ENCODE results near the gene RIC8A.
A peak's percentile ranks its signal among the peaks of the same experiment; 100 is the strongest.

RIC8A gene

DNA sequence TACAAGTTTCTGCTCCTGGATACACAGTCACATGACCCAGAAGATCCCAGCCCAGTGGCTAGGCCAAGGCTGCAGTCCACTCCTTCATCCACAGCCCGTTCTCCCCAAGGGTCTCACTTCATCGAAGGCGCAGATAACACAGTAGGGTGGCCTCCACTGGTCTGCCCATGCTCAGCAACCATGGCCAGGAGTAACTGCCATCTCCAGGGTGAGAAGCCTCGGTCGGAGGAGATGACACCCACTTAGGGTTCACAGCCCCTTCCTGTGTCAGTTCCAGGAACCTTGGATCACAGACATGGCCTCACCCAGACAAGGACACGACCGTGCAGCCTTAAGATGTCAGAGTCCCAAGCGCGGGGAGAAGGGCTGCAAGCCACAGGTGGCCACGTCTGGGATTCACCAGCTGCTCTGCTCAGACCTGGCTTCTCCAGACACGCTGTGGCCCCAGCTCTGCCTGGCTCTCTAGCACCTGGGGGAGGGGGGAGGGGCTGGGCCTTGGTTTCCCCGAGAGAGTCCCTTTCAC, 2.9 kb upstream of the RIC8A start:
- H3K4me3 Mint-ChIP-seq: peak overlapping the region; percentile 65 to 96 (median 76)
- no peaks in the 10 kb centered on the region for H3K27me3 Mint-ChIP-seq (ENCODE audit: low read depth)
- H3K36me3 Mint-ChIP-seq (ENCODE audit: low read depth): peaks cover 20% of the 10 kb centered on the region
- H3K4me1 Mint-ChIP-seq: peaks cover 22% of the 10 kb centered on the region
- TF ChIP-seq, protein P1, sequence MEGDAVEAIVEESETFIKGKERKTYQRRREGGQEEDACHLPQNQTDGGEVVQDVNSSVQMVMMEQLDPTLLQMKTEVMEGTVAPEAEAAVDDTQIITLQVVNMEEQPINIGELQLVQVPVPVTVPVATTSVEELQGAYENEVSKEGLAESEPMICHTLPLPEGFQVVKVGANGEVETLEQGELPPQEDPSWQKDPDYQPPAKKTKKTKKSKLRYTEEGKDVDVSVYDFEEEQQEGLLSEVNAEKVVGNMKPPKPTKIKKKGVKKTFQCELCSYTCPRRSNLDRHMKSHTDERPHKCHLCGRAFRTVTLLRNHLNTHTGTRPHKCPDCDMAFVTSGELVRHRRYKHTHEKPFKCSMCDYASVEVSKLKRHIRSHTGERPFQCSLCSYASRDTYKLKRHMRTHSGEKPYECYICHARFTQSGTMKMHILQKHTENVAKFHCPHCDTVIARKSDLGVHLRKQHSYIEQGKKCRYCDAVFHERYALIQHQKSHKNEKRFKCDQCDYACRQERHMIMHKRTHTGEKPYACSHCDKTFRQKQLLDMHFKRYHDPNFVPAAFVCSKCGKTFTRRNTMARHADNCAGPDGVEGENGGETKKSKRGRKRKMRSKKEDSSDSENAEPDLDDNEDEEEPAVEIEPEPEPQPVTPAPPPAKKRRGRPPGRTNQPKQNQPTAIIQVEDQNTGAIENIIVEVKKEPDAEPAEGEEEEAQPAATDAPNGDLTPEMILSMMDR (IDR thresholded peaks at IDR 0.05; ENCODE audit: unreplicated experiment in 3 of 3): no peak
- H3K27ac Mint-ChIP-seq: no peak overlapping the region
- no peaks in the 10 kb centered on the region for H3K9me3 Mint-ChIP-seq

DNA sequence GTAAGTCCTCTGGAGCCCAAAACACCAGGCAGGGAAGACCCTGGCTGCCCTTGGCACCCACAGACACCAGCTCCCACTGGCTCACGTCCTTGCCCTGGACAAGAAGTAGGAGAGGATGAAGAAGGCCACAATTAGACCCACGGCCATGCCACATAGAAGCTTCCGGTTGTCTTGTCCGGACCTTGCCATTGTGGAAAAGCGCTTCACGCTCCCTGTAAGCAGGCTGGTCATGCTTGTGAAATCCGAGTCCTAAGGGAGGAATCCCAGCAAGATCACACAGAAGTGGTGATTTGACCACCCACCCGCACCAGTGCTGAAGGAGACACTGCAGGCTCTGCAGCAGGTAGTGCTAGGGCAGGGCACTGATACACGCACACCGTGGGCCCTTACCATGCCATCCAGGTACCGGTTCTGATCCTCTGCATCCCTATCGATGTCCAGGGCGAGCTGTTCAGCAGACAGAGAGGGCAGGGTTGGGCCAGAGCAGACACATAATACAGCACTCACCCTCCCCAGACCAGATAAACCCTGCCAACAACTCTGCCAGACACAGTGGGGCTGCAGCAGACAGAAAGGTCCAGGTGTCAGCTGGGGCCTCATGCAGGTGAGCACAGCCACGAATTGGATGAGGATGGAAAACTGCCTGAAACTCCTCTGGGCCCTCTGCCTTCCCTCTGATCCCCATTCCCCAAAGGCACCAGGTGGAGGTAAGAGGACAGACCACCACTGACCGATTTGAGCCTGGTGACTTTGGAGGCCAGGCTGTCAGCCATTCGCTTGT, 2.1 kb upstream of the RIC8A start:
- H3K9me3 Mint-ChIP-seq: no peaks in the 10 kb centered on the region
- H3K4me3 Mint-ChIP-seq: peak overlapping the region; percentile 96 to 98 (median 96)
- H3K27ac Mint-ChIP-seq: peak overlapping the region in 1 of 3 experiments; percentile 96
- H3K36me3 Mint-ChIP-seq (ENCODE audit: low read depth): peaks cover 28% of the 10 kb centered on the region
- TF ChIP-seq, protein P1 (IDR thresholded peaks at IDR 0.05; ENCODE audit: unreplicated experiment in 3 of 3): no peak
- H3K27me3 Mint-ChIP-seq (ENCODE audit: low read depth): no peaks in the 10 kb centered on the region
- H3K4me1 Mint-ChIP-seq: peaks cover 29% of the 10 kb centered on the region

DNA sequence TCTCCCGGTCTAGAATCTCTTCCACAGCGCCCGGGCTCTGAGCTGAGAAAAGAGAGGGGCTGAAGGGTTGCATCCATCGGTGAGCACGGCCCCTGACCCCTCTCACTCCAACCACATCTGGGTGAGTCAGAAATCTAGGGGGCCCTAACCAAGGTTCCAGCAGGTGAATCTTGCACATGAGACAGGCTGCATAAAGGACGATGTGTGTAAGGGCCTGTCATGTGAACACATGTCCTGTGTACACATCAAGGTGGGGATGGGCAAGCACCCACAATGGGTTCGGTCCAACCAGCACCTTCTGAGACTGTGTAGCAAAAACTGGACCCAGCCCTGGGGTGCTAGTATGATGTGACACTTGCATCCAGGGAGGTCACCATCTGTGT, 1.5 kb upstream of the RIC8A start:
- Mint-ChIP-seq H3K9me3 (no peaks in the 10 kb centered on the region), H3K4me1 (peaks cover 29% of the 10 kb centered on the region), H3K27ac (peak overlapping the region; percentile 96 to 99 (median 98)), H3K4me3 (peak overlapping the region; percentile 96 to 98 (median 96)), H3K36me3 (ENCODE audit: low read depth) (peaks cover 25% of the 10 kb centered on the region), H3K27me3 (ENCODE audit: low read depth) (no peaks in the 10 kb centered on the region)
- TF ChIP-seq, protein P1 (IDR thresholded peaks at IDR 0.05; ENCODE audit: unreplicated experiment in 3 of 3): no peak

DNA sequence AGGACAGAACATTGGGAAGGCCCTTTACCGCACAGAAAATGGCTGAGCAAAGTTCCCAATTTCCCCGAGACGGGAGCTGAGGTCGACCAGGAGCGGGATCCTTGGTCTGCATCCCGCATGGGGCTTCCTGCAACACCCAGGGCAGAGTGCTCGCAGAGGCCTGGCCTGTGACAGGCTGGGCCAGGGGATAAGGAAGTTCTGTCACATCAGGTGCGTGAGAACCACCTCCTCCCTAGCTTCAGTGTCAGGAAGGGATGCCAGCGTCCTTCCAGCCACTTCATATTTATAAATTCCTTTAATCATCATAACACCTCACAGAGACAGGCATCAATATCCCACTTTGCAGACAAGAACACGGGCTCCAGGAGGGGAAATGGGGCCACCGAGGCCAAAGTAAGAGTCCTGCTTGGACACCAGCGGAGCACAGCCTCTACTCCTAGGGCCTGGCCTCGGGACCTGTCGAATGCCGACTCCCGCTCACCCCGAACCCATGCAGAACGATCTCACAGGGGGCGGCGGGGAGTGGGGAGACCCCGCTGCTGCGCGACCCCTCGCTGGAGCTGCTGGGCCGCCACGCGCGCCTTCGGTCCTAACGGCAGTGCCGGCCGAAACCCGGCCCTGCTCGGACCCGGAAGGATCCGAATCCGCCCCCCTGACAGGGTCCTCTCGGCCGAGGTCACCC, 841 bp upstream of the RIC8A start:
- Mint-ChIP-seq H3K9me3 (no peaks in the 10 kb centered on the region), H3K36me3 (ENCODE audit: low read depth) (peaks cover 31% of the 10 kb centered on the region), H3K4me1 (peaks cover 34% of the 10 kb centered on the region), H3K4me3 (peak overlapping the region; percentile 96 to 98 (median 96)), H3K27ac (peak overlapping the region; percentile 98 to 99 (median 99)), H3K27me3 (ENCODE audit: low read depth) (no peaks in the 10 kb centered on the region)
- TF ChIP-seq, protein P1 (IDR thresholded peaks at IDR 0.05; ENCODE audit: unreplicated experiment in 3 of 3): no peak

DNA sequence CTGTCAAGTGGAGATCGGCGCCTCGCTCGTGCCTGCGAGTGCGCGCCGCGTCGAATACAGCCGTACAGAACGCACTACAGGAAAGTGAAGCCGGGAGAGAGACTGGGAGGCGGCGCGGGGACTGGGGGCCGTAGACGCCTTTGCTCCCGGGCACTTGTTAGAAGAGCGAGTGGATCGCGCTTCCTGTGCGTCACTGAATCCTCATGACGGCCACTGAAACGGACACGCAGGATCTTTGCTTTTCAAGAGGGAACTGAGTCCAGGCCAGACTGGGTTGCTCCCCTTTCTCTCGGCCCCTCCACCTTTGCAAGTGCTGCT, 314 bp downstream of the RIC8A start:
- Mint-ChIP-seq H3K4me1 (peaks cover 34% of the 10 kb centered on the region), H3K36me3 (ENCODE audit: low read depth) (peaks cover 30% of the 10 kb centered on the region), H3K4me3 (peak overlapping the region; percentile 96 to 98 (median 96)), H3K9me3 (no peaks in the 10 kb centered on the region), H3K27ac (peak overlapping the region; percentile 98 to 99 (median 99)), H3K27me3 (ENCODE audit: low read depth) (no peaks in the 10 kb centered on the region)
- TF ChIP-seq, protein P1 (IDR thresholded peaks at IDR 0.05; ENCODE audit: unreplicated experiment in 3 of 3): no peak
